Hepatic stellate cell (primary cell): ENCODE results near the gene MICAL3.

ENCODE experiments used
- DNase-seq: peaks from one replicate; pipeline ENCODE4 v3.0.0; 2011; ENCODE audit warnings: low spot score

MICAL3 gene

GRCh38 chr22:17761138-17761488, 263.2 kb downstream of the MICAL3 start:
- no peak for DNase-seq

- DNase-seq = no peak
Measured at GRCh38 chr22:17754233-17754925, 270.0 kb downstream of the MICAL3 start.

- no peak for DNase-seq
Measured at GRCh38 chr22:17753401-17753989, 270.9 kb downstream of the MICAL3 start.

- no peak for DNase-seq
Measured at GRCh38 chr22:17751596-17751995, 272.8 kb downstream of the MICAL3 start.

DNA sequence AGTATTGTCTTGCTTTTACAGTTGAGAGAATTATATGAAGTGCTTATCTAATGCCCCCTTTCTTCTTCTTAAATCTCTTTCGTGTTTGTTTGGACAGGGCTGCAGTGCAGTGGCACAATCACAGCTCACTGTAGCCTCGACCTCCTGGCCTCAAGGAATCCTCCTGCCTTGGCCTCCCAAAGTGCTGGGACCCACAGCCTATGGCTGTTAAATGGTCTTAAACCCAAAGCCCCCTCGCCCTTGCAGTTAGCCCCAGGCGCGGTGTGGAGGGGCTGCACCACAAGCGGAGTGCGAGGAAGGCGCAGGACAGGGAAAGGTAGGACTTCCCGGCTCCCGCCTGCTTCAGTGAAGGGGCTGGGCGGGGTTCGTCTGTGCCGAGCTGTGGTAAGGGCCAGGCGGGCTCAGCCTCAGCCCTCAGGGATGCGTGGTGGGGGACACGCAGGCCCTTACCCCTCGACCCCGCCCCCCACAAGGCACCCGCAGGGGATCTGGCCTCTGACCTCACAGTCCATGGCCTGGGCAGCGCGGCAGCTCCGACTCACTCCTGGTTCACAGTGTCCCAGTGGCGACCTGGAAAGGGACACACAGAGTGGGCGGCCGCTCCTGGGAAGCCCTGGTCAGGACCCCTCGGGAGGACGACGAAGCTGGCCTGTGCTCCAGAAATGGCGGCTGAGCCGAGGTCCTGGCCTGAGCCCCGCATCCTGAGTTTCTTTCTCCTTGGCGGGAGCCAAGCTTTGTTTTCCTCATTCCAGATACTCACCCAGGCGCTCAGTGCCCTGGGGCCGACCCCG, 274.6 kb downstream of the MICAL3 start:
- no peak for DNase-seq

GRCh38 chr22:17748555-17749353, 275.6 kb downstream of the MICAL3 start:
- peak; percentile 63 for DNase-seq

- no peak for DNase-seq
Measured at GRCh38 chr22:17746916-17747315, 277.4 kb downstream of the MICAL3 start.

DNA sequence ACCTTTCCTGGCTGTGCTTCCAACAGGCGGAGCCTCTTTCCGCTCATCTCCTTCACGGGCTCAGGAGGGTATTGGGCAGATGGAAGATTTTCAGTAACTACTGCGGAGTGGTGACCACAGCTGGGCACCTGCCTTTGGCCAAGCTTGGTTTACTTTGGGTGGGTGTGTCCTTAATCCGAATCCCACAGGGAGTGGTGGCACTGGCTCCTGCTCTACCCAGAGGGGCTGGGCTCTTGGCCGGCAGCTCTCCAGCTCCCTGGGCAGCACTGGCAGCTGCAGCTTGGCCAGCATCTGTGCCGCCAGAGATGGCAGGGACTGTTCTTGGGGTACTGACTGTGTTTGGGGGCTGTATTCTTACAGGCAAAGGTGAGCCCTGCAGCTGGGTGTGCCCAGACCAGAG, 279.9 kb downstream of the MICAL3 start:
- no peak for DNase-seq

DNA sequence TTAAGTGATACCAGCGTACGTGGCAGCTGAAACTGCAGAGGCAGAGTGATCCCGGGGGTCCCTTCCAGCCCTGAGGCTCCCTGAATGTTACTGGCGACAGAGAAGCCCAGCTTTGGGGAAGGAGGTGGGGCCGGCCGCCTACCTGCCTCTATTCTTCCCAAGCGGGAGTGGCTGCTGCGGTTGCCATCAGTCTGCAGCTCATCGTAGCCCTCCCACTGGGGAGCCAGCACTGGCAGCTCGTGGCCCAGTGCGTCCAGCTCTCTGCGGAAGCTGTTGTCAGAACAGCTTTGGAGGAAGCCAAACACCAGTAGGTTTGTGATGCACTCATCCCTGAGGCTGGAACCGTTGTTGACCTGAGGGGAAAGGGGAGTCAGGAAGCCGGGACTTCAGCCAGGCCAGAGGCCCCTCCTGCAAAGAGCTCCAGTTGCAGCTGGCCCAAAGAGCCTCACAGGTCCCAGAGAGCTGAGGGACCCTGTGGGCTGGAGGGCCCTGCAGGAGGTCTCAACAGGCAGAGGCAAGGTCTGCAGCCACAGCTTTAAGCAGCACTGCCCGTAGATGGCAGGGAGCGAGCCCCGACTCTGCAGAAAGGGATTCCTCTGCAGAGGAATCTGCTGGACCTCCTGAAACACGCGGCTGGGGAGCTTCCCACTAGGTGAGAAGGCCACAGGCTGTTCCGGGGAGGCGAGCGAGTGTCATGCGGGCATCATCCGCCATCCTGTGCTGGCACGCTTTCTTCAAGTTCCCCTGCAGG, 280.5 kb downstream of the MICAL3 start:
- DNase-seq = no peak

- DNase-seq = peak; percentile 87
Measured at GRCh38 chr22:17742527-17742902, 281.8 kb downstream of the MICAL3 start.

GRCh38 chr22:17741866-17742526, 282.4 kb downstream of the MICAL3 start:
- no peak for DNase-seq

DNA sequence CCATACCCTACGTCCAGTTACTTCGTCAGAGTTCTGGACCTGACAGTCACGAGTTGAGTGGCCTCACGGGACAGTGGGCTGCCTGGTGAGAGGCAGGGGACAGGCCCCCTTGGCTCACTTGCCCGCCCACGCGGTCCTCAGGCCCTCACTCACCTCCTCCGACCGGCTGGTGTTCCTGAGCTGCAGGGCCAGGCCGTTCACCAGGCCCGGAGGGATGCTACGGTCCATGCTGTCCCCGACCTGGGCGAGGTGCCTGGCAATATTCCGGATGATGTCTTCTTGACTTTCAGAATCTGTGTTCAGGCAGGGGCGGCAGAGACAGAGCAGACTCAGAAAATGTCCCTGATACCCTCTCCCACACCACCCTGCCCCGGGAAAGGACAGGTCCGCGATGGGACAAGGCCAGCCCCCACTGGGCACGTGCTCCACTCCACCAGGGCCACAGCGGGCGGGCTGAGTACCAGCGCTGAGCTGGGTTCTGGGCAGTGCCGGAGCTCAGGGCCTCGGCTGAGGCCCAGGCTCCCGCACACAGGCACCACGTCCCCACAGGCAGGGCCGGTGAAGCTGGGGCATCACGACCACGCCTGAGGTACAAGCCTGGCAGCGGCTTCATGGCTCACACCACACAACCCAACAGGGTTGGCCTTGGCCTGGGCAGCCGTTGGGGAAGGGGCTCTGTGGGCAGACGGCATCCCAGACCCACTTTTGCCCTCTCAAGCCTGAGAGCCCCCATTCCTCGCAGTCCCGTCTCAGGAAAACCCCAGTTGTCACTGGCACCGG, 285.0 kb downstream of the MICAL3 start:
- DNase-seq = no peak

DNA sequence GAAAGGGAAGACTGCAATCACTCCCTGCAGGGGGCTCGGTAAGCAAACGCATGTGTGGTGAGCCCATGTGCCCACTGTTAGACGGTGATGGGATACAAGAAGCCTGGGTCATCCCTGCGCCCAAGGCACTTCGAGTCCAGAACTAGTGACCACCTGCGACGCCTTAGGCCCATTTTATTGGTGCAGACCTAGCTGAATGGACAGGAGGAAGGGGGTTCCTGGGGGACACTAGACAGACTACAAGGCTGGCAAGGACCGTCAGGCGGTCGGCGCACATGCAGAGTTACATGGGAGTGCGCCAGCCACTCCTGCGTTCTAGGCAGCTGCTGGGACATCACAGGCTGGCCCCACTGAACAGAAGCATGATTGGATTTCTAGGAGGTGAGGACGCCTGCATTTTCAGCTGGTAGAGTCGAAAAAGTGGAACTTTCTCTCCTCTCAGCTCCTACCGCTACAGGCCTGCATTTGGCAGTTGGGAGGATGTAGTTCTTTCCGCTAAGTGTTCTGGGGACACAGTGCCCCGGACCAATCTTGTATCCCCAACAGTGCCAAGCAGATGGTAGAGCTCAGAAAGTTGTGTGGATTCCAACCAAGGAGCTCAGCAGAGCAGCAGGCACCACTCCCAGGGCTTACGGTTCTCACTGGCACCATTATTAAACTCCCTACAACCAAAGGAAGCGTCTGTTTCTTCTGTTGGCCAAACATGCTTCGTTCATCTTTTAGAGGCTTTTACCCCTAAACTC, 285.8 kb downstream of the MICAL3 start:
- no peak for DNase-seq
